Glutamatergic neuron (in vitro differentiated cells): ENCODE results near the gene FGF12. TPM values are rescaled to one million over a fixed set of nuclear protein-coding genes. Genes with fewer than 3 reads are reported as not detected.

Source experiments
- DNase-seq: peaks from one replicate; pipeline ENCODE4 v3.0.0; 2022
- H3K27ac Mint-ChIP-seq: one replicate; pipeline ENCODE4 v1.8.0; 2020; ENCODE audit warnings: mild to moderate bottlenecking, mixed read lengths, inconsistent platforms; ENCODE audit not compliant: unreplicated experiment
- H3K27me3 Mint-ChIP-seq: one replicate; pipeline ENCODE4 v1.8.0; 2020; ENCODE audit warnings: mild to moderate bottlenecking, moderate library complexity, mixed read lengths, inconsistent platforms; ENCODE audit not compliant: unreplicated experiment
- H3K36me3 Mint-ChIP-seq: one replicate; pipeline ENCODE4 v1.8.0; 2020; ENCODE audit warnings: mild to moderate bottlenecking, mixed read lengths, inconsistent platforms; ENCODE audit not compliant: unreplicated experiment
- H3K4me1 Mint-ChIP-seq: one replicate; pipeline ENCODE4 v1.8.0; 2020; ENCODE audit warnings: mild to moderate bottlenecking, low read depth, mixed read lengths, inconsistent platforms; ENCODE audit not compliant: unreplicated experiment
- H3K4me3 Mint-ChIP-seq: one replicate; pipeline ENCODE4 v1.8.0; 2020; ENCODE audit warnings: mild to moderate bottlenecking, mixed read lengths, inconsistent platforms; ENCODE audit not compliant: unreplicated experiment
- H3K9me3 Mint-ChIP-seq: one replicate; pipeline ENCODE4 v1.8.0; 2020; ENCODE audit warnings: mild to moderate bottlenecking, moderate library complexity, mixed read lengths, inconsistent platforms; ENCODE audit not compliant: unreplicated experiment
- CTCF ChIP-seq: fragments of 200-600 bp; sonication (generic); IDR thresholded peaks from one replicate; pipeline ENCODE4 v1.5.0; 2021; ENCODE audit not compliant: partially characterized antibody, unreplicated experiment
- total RNA-seq: library from RNA; stranded (reverse); fragmentation: NEBNext Ultra II Directional; extraction: Animal tissue kit (Norgen Biotek cat#: 25700); gene quantifications from one replicate; pipeline ENCODE4 v1.2.1, GENCODE V29; 2021; ENCODE audit not compliant: unreplicated experiment

Gene FGF12
- total RNA-seq, 1 donor from 2014 or later = 33.1 TPM

GRCh38 chr3:192550356-192550755 lies 177.0 kb downstream of the FGF12 start:
- no peak overlapping the region for H3K27ac Mint-ChIP-seq
- no peak for TF ChIP-seq CTCF
- no peak for DNase-seq
- no peaks in the 10 kb centered on the region for H3K9me3 Mint-ChIP-seq
- peaks cover 14% of the 10 kb centered on the region for H3K36me3 Mint-ChIP-seq
- no peaks in the 10 kb centered on the region for H3K4me1 Mint-ChIP-seq
- peaks cover 3% of the 10 kb centered on the region for H3K27me3 Mint-ChIP-seq
- no peak overlapping the region for H3K4me3 Mint-ChIP-seq

GRCh38 chr3:192545333-192545732 lies 182.0 kb downstream of the FGF12 start:
- no peak overlapping the region for H3K27ac Mint-ChIP-seq
- H3K9me3 Mint-ChIP-seq = peaks cover 3% of the 10 kb centered on the region
- no peak overlapping the region for H3K4me3 Mint-ChIP-seq
- no peaks in the 10 kb centered on the region for H3K27me3 Mint-ChIP-seq
- DNase-seq = no peak
- no peak for TF ChIP-seq CTCF
- no peaks in the 10 kb centered on the region for H3K36me3 Mint-ChIP-seq
- H3K4me1 Mint-ChIP-seq = no peaks in the 10 kb centered on the region

- H3K4me1 Mint-ChIP-seq = no peaks in the 10 kb centered on the region
- H3K36me3 Mint-ChIP-seq = no peaks in the 10 kb centered on the region
- no peaks in the 10 kb centered on the region for H3K27me3 Mint-ChIP-seq
These were observed 184.2 kb downstream of the FGF12 start for GRCh38 chr3:192543163-192543562.

DNA sequence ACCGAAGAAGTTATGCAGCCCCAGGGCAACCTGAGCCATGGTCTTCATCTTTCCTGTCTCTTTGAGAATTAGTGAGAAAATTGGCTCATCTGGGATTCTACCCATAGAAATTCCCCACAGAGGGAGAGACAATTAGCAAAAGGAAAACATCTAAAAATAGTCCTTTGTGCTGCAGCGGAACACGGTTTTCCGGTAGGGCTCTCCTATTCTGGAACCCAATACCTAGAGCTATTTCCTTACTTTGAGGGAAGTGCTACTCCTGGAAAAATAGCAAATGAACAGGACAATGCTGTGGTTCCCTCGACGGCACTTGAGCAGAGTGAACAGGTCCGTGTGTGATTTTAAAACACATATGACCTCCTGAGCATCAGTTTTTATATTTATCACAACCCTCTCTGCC lies 210.5 kb downstream of the FGF12 start:
- no peak for DNase-seq
- Mint-ChIP-seq H3K4me3 (no peak overlapping the region), H3K27me3 (peaks cover 2% of the 10 kb centered on the region), H3K27ac (no peak overlapping the region), H3K4me1 (peaks cover 7% of the 10 kb centered on the region), H3K36me3 (no peaks in the 10 kb centered on the region), H3K9me3 (peaks cover 5% of the 10 kb centered on the region)
- TF ChIP-seq CTCF = no peak

More at GRCh38 chr3:192543163-192543562, 184.2 kb downstream of the FGF12 start:
- no peak overlapping the region for H3K27ac Mint-ChIP-seq
- no peak overlapping the region for H3K4me3 Mint-ChIP-seq
- H3K9me3 Mint-ChIP-seq = peaks cover 3% of the 10 kb centered on the region
- TF ChIP-seq CTCF = no peak
- no peak for DNase-seq

DNA sequence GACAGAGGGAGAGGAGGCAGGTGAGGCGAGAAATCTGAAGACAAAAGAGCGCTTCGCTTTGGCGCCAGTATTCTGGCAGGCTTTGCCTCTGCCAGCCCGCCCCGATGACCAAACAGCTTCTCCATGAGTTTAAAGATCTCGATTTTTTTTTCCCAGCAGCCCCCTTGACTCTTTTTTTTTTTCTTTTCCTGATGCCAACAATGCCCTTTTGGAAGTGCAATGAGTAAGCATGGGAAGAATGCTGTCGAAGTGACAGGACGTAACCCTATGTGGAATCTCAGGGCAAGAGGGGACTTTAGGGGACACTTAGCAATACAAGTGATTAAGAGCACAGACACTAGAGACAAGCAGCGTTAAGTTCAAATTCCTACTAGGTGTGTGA lies 211.7 kb downstream of the FGF12 start:
- peaks cover 2% of the 10 kb centered on the region for H3K27me3 Mint-ChIP-seq
- peaks cover 7% of the 10 kb centered on the region for H3K4me1 Mint-ChIP-seq
- H3K9me3 Mint-ChIP-seq = peaks cover 5% of the 10 kb centered on the region
- no peak overlapping the region for H3K27ac Mint-ChIP-seq
- H3K4me3 Mint-ChIP-seq = peak overlapping the region; percentile 88
- DNase-seq = no peak
- TF ChIP-seq CTCF = no peak
- no peaks in the 10 kb centered on the region for H3K36me3 Mint-ChIP-seq
